Bronchial epithelial cell (primary cell): ENCODE results near the gene NKX6-1. TPM values are rescaled to one million over a fixed set of nuclear protein-coding genes. Genes with fewer than 3 reads are reported as not detected.

Source experiments
- DNase-seq: peaks from one replicate; pipeline ENCODE4 v3.0.0-alpha.2; 2010; ENCODE audit warnings: low read depth
- FAIRE-seq: peaks from 2 replicates; lab custom pipeline; 2011; peaks lifted over from hg19 to GRCh38; lab: Jason Lieb, UNC
- H3K27me3 ChIP-seq: 2 replicates; pipeline ENCODE4 v1.5.1; 2011; ENCODE audit warnings: low read length; ENCODE audit not compliant: control insufficient read depth, insufficient read depth
- H3K36me3 ChIP-seq: 2 replicates; pipeline ENCODE4 v1.5.1; 2011; ENCODE audit warnings: low read length; ENCODE audit not compliant: control insufficient read depth, insufficient read depth
- H3K4me3 ChIP-seq: 2 replicates; pipeline ENCODE4 v1.5.1; 2011; ENCODE audit warnings: mild to moderate bottlenecking, low read depth, low read length, control low read depth
- total RNA-seq: library from RNA; depleted of rRNA; stranded (reverse); fragments of >200 nt; gene quantifications from 2 replicates; pipeline ENCODE4 v1.2.1, GENCODE V29; 2014
- TF ChIP-seq, protein P1 (sequence below): IDR thresholded peaks from 2 replicates; pipeline ENCODE4 v1.5.1; 2011; ENCODE audit warnings: mild to moderate bottlenecking, moderate library complexity, low read length, control low read depth, inconsistent platforms; ENCODE audit not compliant: insufficient read depth, severe bottlenecking

NKX6-1 gene
- total RNA-seq, 1 donor from 2014 or later, result not detected

DNA sequence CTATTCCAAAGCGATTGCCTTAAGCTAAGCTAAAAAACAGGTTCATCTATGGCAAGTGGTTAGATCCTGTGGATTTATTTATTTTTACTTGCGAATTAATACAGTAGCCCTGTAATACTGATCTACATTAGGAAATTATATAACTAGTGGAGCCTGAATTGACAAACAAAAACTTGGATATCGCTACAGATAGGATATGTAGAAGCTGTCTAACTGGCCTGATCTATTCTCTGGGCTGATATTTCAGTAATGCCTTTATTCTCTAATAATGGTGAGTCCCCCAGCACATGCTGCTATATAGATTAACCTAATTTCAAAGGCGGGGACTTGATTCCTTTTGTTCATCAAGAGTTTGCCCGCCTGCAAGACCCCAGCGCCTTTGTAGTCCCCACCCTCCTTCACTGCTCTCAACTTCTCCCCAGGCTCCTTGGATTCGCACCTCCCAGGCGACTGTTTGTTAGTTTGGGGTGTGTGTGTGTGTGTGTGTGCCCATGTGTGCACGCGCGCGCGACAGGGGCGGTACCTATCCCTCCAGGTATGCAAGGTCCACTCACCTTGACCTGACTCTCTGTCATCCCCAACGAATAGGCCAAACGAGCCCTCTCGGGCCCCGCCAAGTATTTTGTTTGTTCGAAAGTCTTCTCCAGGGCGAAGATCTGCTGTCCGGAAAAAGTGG lies 3.8 kb downstream of the NKX6-1 start:
- TF ChIP-seq, protein P1, sequence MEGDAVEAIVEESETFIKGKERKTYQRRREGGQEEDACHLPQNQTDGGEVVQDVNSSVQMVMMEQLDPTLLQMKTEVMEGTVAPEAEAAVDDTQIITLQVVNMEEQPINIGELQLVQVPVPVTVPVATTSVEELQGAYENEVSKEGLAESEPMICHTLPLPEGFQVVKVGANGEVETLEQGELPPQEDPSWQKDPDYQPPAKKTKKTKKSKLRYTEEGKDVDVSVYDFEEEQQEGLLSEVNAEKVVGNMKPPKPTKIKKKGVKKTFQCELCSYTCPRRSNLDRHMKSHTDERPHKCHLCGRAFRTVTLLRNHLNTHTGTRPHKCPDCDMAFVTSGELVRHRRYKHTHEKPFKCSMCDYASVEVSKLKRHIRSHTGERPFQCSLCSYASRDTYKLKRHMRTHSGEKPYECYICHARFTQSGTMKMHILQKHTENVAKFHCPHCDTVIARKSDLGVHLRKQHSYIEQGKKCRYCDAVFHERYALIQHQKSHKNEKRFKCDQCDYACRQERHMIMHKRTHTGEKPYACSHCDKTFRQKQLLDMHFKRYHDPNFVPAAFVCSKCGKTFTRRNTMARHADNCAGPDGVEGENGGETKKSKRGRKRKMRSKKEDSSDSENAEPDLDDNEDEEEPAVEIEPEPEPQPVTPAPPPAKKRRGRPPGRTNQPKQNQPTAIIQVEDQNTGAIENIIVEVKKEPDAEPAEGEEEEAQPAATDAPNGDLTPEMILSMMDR, result no peak
- FAIRE-seq (no peak), DNase-seq (no peak)
- Histone ChIP-seq H3K27me3 (peaks cover 71% of the 10 kb centered on the region), H3K4me3 (no peak overlapping the region), H3K36me3 (no peaks in the 10 kb centered on the region)

DNA sequence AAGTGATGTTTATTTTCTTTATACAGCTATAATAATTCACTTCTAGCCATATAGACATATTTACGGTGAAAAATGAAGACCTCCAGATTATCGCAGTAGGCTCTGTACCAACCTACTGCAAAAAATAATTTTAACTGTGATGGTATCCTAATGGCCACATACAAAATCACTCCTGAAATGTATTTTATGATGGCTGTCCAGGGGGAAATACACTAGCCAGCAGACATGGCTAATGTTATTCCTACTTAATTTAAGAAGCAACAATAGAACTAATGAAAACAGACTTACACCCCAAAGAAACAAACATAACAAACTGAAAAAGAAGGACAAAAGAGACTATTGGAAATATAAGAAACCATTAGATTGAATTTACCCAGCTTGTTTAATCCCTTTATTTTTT lies 4.6 kb downstream of the NKX6-1 start:
- no peak overlapping the region for H3K4me3 ChIP-seq
- FAIRE-seq (no peak), DNase-seq (no peak)
- H3K27me3 ChIP-seq, result peaks cover 72% of the 10 kb centered on the region
- H3K36me3 ChIP-seq, result no peaks in the 10 kb centered on the region
- TF ChIP-seq, protein P1, result no peak

DNA sequence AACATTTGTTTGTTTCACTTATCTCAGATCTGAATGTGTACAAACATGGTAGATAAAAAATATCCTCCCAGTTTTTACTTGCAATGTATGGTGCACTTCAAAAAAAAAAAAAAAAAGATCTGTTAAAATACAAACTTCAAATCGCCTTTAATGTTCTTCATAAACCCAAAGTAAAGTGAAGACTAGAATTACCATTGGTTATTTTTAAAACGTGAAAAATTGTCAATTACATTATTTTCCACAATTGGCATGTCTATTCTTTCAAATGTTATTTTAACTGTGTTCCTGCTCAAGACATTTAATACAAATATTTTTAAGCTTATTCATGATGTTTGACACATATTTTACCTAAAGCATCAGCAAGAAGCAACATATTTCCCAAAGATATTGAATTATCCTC lies 5.0 kb downstream of the NKX6-1 start:
- no peak overlapping the region for H3K4me3 ChIP-seq
- TF ChIP-seq, protein P1, result no peak
- FAIRE-seq (no peak), DNase-seq (no peak)
- H3K36me3 ChIP-seq, result no peaks in the 10 kb centered on the region
- H3K27me3 ChIP-seq, result peaks cover 72% of the 10 kb centered on the region

DNA sequence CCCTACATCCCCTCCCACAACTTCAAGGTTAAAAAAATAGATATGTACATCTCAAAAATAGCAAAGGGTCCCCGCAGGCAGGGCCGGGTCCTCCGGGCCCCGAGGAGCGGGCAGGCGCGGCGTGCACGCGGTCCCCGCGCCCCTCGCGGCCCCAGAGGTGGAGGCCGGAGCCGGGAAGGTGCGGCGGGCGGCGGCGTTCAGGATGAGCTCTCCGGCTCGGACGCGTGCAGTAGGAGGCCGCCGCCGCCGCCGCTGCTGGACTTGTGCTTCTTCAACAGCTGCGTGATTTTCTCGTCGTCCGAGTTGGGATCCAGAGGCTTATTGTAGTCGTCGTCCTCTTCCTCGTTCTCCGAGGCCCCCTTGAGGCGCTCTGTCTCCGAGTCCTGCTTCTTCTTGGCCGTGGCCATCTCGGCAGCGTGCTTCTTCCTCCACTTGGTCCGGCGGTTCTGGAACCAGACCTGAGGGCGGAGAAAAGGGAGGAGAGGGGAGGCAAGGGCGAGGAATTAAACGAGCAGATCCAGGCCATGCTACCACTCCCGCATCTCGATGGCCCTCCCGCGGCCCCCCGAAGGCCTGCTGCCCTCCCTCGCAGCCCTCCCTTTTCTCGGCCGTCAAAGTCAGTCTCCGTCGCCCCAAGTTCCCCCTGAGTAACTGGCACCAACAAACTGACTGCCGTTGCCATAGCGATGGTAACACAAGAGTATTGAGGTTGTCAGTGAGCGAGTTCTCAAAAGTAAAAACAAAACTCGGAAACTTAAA lies 5.8 kb downstream of the NKX6-1 start:
- DNase-seq (no peak), FAIRE-seq (no peak)
- Histone ChIP-seq H3K4me3 (no peak overlapping the region), H3K27me3 (peaks cover 70% of the 10 kb centered on the region), H3K36me3 (no peaks in the 10 kb centered on the region)
- TF ChIP-seq, protein P1, result no peak

DNA sequence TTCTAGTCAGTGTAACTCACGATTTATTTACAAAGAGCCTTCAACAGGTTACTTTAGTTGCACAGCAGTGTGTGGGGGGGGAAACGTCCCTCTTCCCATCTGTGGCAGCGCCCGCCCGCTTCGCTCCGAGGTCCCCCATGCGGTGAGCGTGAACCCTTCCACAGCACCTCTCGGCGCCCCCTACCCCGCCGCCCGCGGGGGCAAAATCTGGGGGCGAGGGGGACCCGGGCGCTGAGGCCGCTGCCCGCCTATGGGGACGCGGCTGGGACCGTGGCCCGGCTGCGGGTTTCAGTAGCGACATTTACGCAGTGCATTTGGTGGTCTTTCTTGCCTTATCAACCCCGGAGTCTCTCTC lies 6.4 kb downstream of the NKX6-1 start:
- FAIRE-seq, result no peak

More for the DNA sequence above, 6.4 kb downstream of the NKX6-1 start:
- TF ChIP-seq, protein P1, result no peak
- no peaks in the 10 kb centered on the region for H3K36me3 ChIP-seq
- peaks cover 64% of the 10 kb centered on the region for H3K27me3 ChIP-seq
- no peak for DNase-seq
- no peak overlapping the region for H3K4me3 ChIP-seq
